ENCODE results near the gene PTPRG.

DNA sequence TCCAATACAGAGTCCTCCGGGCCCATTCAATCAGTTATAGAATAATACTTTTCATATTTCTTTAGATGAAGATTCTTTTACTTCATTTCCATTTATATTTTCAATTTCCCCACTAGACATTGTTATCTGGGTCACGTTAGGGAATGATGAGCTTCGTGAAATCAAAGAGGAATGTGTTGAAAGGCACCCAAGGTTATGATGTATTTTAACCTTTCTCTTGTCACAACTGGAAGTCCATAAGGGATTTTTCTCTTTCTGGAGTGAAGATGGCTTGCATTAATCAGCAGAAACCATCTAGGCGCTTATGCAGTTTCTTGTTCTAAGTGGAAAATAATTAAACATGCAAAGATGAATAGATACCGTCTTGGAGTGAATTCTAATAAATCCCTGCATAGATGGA is 631.5 kb downstream of the PTPRG start:
- TF ChIP-seq, protein P1, sequence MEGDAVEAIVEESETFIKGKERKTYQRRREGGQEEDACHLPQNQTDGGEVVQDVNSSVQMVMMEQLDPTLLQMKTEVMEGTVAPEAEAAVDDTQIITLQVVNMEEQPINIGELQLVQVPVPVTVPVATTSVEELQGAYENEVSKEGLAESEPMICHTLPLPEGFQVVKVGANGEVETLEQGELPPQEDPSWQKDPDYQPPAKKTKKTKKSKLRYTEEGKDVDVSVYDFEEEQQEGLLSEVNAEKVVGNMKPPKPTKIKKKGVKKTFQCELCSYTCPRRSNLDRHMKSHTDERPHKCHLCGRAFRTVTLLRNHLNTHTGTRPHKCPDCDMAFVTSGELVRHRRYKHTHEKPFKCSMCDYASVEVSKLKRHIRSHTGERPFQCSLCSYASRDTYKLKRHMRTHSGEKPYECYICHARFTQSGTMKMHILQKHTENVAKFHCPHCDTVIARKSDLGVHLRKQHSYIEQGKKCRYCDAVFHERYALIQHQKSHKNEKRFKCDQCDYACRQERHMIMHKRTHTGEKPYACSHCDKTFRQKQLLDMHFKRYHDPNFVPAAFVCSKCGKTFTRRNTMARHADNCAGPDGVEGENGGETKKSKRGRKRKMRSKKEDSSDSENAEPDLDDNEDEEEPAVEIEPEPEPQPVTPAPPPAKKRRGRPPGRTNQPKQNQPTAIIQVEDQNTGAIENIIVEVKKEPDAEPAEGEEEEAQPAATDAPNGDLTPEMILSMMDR (IDR thresholded peaks at IDR 0.05; ENCODE audit: poor library complexity) = no peak
- TF ChIP-seq EZH2 (IDR thresholded peaks at IDR 0.05; ENCODE audit: borderline replicate concordance) = no peak
